HG03442 (cell line): ENCODE measurements around the gene EEF2.
"Not testable (repeated sequence)": the region's sequence is repeated elsewhere in the genome, so short reads cannot be mapped to it uniquely, and the experiment has no call there.

Experiments
- ATAC-seq: cut with Tn5 transposase; IDR thresholded peaks from one replicate; pipeline ENCODE4 v1.9.1; 2021; ENCODE audit warnings: mild to moderate bottlenecking, moderate library complexity; ENCODE audit not compliant: unreplicated experiment

EEF2 gene

DNA sequence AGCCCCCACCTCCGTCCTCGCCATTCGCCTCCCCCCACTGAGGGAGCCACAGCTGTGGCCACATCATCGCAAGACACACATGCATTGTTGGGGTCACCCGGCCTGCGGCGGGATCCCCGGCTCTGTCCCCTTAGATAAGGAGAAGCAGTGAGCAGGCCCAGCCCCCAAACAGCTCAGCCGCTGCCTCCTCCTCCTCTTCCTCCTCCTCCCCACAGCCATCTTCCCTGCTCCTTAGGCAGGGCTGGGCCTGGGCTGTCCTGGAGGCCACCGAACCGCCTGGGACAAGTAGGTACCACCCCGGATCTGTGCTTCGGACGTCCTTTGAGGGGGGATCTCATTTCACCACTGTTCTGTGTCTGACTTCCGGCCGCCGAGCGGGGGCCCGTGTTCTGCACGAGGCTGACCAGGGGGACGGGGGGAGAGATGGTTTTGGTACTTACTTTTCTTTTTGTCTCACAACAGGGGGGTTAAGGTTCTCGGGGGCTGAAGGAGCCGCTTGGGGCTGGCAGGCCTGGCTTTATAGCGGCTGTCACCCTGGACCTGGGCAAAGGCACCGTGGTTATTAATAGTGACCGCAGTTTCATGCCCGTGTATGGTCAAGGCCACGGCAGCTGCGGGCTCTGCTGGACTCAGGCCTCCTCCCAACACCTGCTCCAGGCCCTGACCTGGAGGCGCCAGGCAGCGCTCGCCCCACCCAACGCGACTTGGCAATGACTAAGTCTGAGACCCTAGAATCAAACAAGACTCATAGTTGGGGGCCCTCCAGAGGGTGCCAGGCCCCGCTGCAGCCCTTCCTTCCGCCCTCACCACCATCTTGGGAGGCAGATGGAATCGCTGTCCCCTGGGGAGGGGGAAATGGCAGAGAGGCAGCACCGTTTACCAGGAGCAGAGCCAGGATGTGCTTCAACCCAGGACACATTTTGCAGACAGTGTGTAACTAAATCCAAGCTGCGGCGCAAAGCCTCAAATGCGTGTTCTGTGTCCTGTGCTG is 34.1 kb downstream of the EEF2 start:
- no peak for ATAC-seq

DNA sequence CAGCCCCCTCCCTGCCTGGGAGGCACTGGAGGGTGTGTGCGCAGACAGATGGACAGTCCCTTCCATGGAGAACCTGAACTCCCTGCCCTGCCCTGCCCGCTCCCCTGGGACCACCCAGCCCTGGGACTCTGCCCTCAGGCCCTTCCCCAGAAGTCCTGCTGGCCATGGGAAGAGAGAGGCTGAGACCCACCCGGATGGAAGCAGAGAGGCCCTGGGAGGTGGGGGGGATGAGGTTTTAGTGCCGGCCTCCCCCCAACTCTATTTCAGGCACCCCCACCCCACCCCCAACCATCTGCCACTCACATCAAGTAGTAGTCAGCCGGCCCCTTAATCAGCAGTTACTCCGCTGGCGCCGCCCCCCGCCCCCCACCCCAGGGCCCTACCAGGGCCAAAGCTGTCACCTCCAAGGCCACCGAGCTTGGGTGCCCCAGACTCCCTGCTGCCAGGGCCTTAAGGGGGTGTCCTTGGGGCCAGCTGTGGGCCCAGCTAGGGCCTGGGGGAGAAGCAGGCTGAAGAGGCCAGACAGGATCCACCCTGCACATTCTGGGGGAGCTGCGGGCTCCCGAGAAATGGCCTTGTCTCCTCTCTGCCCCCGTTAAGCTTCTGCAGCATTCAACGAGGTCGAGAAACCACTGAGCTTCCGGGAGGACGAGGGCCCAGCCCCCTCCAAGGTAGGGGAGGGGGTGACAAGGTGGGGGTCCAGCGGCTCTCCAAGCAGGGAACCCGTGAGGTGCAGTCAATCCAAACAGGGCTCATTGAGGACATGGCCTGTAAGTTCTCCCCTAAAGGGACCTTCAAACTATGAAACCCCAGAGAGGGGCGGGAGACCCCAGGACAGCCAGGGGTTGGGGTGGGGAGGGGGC is 35.0 kb downstream of the EEF2 start:
- no peak for ATAC-seq

DNA sequence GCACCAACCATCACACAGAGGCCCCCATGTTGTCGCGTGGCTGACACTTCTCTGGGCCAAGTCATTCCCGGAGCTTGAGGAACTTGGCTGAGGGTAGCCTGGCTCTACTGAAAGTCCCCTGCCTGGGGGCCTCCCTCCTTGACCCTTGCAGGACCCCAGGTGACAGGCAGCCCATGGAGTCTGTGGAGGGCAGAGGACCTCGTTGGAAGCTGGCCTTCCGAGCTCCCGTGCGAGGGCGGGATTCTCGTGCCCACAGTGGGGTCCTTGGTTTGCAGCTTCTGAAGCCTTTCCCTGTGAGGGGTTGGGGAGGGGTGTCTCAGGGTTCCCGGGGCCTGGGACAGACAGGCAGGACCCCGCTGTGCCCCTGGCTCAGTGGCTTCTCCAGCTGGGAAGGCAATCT is 36.0 kb downstream of the EEF2 start:
- no peak for ATAC-seq

GRCh38 chr19:3947316-3947933 is 37.8 kb downstream of the EEF2 start:
- not testable (repeated sequence) for ATAC-seq

DNA sequence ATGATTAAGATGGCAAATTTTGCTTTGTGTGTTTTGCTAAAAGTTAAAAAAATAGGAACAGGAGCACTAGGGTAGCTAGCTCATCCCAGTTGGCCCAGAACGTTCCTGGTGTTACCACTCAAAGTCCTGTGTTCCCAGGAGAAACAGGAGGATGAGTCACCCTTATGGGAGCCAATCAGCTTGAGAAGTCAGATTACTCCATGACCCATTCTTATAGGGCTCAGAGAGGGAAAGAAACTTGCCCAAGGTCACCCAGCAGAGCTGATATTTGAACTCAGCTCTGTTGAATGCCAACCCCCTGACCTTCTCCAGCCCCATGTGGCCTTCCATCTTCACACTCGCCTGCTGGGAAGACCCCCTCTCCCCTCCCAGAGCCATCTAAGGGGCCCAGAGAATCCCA is 39.4 kb downstream of the EEF2 start:
- no peak for ATAC-seq

DNA sequence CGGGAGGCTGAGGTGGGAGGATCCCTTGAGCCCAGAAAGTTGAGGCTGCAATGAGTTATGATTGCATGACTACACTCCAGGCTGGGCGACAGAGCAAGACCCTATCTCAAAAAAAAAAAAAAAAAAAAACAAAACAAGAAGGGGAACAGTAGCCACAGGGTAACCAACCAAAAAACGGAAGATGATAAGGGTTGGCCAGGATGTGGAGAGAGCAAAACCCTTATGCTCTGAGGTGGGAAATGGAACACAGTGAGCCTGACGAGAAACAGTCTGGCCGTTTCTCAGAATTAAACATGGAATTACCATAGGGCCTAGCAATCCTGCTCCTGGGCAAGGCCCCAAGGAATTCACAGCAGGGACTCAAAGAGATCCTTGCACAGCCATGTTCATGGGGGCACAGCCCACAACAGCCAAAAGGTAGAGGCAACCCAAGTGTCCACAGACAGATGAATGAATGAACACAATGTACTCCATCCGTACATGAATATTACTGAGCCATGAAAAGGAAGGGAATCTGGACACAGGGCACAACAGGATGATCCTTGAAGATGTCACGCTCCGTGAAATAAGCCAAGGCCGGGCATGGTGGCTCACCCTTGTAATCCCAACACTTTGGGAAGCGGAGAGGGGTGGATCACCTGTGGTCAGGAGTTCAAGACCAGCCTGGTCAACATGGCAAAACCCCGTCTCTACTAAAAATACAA is 41.1 kb downstream of the EEF2 start:
- ATAC-seq = no peak

- ATAC-seq = no peak
Measured at GRCh38 chr19:3942790-3943409, 42.4 kb downstream of the EEF2 start.

DNA sequence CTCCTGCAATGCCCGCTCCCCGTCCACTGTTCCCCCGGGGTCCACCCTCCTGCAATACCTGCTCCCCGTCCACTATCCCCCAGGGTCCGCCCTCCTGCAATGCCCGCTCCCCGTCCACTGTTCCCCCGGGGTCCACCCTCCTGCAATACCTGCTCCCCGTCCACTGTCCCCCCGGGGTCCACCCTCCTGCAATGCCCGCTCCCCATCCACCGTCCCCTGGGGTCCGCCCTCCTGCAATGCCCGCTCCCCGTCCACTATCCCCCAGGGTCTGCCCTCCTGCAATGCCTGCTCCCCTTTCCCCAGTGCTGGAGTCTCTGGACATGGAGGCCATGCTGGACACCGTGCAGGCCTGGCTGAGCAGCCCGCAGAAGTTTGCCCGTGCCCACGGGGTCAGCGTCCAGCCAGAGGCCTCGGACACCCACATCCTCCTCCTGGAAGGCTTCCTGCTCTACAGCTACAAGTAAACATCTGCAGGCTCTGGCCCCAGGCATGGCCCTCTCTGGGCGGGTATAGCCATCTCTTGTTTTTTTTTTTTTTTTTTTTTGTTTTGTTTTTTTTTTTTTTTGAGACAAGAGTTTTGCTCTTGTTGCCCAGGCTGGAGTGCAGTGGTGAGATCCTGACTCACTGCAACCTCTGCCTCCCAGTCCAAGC is 46.8 kb downstream of the EEF2 start:
- not testable (repeated sequence) for ATAC-seq

DNA sequence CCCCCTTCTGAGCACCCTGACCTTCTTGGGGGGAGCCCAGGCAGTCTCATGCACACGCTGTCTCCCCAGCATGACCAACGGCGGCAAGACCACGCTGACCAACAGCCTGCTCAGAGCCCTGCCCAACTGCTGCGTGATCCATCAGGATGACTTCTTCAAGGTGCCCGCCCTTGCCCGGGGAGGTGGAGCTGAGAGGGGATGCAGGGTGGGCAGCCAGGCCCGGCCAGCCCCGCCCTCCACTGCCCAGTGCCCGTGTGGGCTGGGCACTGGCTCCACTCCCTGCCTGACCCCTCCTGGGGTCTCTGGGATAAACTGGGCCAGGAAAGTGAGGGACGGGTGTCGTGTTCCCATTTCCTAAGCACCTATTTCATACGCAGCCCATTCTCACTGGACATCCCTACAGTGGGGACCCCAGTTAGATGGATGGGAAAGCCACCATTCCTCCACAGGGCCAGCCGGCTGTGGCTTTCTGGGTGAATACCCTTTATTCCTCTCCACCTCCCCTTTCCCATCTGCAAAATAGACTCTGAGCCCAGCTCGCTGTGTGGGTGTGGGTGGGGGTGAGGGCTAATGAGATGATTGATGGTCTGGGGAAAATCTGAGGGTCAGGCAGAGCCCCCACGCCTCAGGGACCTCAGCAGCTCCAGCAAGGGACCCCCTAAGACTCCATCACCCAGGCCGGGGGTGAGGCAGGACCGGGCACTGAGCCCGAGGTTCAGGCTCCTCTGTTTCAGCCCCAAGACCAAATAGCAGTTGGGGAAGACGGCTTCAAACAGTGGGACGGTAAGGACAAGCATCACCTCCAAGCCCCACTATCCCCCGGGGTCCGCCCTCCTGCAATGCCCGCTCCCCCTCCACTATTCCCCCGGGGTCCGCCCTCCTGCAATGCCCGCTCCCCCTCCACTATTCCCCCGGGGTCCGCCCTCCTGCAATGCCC is 48.5 kb downstream of the EEF2 start:
- no peak for ATAC-seq

DNA sequence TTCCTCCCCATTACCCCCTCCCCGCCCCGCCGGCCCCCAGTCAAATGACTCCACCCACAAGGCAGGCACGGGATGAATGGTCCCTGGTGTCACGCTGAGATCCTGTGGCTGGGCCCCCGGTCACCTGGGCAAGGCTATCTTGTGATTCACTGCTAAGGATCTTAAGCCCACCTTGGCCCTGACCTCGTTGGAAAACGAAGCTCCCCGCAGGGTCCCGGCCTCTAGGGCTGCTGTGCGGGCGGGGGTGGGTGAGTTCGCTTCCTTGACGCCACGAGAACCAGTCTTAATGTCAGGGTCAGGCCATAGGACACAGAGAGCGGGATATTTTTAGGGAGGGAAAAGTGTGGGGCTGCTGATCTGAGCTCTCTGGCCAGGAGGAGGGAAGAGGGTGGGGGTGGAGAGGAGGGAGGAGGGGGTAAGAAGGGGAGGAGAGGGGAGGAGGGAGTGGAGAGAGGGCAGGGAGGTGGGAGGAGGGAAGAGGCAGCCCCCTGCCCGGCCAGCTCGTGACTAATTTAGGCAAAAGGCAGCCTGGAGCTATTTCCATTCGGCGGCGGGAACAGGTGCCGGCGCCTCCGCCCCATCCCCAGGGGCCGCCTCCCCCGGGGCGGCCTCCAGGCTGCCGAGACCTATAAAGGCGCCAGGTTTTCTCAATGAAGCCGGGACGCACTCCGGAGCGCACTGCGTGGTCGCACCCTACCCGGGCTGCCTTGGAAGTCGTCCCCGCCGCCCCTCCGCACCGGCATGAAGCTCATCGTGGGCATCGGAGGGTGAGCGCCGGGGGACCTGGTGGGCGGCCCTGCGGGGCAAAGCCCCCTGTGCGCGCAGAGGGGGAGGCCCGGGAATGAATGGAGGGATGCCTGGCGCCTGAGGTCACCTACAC is 52.1 kb downstream of the EEF2 start, which contains the start of gene NMRK2:
NMRK2 (plus strand) TSS at position 139 of the 880 bp plus-strand sequence; CDS start at position 742, 603 bp downstream.
- ATAC-seq = no peak

- no peak for ATAC-seq
Measured at GRCh38 chr19:3931041-3931440, 54.2 kb downstream of the EEF2 start.
